Activated CD4-positive, CD25-positive, alpha-beta regulatory T cell treated with anti-CD3 and anti-CD28 coated beads, Interleukin-2, amount 50 U/mL, for 24 hours (primary cell): ENCODE measurements around the gene CCNY.
"Not testable (repeated sequence)": the region's sequence is repeated elsewhere in the genome, so short reads cannot be mapped to it uniquely, and the experiment has no call there.

ENCODE experiments used
- ATAC-seq, 2 donors: fragments of 150-1000 bp; cut with Tn5 transposase; one replicate each; pipeline ENCODE4 v1.10.0; 2021; ENCODE audit warnings: mild to moderate bottlenecking in 1 of 2, moderate library complexity in 1 of 2

Gene CCNY

GRCh38 chr10:35387768-35388167 is 51.5 kb downstream of the CCNY start:
- no peak for ATAC-seq

DNA sequence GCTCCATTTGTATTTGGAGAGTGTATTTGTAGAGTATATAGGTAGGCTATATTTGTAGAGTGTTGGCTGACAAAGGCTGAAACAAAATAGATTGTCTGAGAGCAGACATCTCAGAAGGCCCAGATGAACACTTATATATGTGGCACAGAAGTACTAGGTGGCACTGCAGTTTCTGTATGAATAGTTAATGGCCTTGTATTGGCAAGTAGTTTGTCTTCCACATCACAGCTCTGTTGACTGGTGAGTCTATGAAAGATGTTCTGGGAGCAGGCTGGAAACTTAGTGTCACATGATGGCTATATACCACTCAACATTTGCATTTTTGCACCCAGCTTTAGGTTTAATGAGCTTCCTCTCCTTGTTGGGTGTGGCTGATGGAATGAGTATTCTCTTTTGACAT is 51.9 kb downstream of the CCNY start:
- ATAC-seq = no peak

GRCh38 chr10:35388682-35389081 is 52.4 kb downstream of the CCNY start:
- ATAC-seq = no peak

- no peak for ATAC-seq
These were observed 54.0 kb downstream of the CCNY start for GRCh38 chr10:35390161-35390840.

GRCh38 chr10:35390843-35391152 is 54.5 kb downstream of the CCNY start:
- no peak for ATAC-seq

DNA sequence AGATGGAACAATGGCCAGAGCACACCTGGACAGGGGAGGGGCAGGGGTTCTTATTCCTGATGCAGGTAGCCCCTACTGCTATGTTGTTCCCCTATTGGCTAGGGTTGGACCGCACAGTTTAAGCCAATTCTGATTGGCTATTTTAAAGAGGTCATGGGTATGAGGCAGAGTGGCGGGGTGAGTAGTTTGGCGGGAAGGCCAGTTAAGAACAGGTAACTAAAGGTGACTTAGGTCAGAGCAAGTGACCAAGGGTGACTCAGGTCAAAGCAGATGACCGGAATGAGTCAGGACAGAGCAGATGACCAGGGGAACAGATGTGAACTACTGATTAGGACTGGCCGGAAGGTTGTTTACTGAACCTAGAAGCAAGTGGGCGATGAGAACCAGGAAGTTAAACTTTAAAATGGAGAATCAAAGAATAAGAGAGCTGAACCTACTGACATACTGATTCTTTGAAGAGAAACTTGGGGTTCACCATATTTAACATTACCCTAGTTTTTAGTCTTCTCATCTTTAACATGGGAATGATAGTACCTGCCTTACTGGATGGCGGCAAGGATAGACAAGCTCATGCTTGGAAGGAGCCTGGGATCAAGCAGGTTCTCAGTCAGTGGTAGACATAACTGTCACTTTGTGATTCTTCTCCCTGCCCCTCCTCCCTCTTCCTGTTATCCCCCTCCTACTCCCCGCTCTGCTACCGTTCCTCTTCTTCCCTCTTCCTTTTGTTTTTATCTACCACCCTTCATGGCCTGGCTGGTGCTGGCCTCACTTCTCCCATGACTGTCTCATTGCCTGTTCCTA is 55.0 kb downstream of the CCNY start:
- no peak for ATAC-seq

GRCh38 chr10:35391954-35392262 is 55.6 kb downstream of the CCNY start:
- no peak for ATAC-seq

DNA sequence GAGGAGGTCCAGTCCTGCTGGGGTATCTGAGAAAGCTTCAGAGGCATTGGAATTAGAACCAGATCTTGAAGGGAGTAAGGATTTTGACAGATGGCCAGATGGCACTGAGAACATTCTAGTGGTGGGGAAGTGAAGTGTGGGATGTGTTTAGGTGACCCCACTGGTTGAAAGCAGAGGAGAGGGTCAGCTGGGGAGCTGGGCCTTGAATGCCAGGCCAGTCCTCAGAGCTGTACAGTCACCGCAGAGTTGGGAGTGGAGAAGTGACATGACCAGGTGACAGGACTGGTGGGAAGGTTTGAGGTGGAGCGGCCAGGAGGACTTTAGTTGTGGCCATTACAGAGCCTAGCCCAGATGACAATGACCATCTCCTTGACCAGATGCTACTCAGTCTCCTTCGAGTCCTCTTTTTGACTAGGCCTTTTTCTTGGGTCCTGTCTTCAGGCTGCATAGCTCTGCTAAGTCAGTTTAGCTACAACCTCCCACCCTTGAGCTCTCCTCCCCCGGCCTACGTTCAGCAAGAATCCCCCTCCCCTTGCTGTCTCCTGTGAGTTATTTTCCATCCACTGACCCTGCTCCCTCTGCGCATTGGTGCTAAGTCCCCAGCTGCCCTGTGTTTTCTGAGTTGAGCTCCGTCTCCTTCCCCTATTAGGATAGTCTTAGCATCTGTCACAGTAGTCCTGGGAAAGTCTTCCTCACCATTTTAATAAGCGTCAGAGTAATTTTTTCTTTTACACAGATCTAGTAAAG is 56.3 kb downstream of the CCNY start:
- no peak for ATAC-seq

GRCh38 chr10:35394411-35394851 is 58.1 kb downstream of the CCNY start:
- ATAC-seq = no peak

DNA sequence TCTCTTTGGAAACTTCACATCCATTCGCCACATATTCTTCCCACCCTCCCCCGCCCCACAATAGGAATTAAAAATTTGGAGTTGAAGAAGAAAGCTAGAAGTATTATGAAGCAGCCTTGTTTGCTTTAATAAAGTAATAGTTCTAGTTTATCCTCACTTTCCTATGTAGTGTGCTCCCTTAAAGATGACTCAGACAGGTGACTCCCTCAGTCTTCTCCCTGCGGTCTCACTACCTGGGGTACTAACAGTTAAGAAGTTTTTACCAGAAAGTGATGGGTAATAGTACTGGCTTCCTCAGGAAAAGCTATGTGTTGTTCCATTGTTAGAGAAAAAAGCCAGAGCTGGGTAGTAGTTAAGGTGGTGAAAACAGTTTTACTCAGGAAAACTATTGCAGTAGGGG is 58.6 kb downstream of the CCNY start:
- ATAC-seq = no peak

DNA sequence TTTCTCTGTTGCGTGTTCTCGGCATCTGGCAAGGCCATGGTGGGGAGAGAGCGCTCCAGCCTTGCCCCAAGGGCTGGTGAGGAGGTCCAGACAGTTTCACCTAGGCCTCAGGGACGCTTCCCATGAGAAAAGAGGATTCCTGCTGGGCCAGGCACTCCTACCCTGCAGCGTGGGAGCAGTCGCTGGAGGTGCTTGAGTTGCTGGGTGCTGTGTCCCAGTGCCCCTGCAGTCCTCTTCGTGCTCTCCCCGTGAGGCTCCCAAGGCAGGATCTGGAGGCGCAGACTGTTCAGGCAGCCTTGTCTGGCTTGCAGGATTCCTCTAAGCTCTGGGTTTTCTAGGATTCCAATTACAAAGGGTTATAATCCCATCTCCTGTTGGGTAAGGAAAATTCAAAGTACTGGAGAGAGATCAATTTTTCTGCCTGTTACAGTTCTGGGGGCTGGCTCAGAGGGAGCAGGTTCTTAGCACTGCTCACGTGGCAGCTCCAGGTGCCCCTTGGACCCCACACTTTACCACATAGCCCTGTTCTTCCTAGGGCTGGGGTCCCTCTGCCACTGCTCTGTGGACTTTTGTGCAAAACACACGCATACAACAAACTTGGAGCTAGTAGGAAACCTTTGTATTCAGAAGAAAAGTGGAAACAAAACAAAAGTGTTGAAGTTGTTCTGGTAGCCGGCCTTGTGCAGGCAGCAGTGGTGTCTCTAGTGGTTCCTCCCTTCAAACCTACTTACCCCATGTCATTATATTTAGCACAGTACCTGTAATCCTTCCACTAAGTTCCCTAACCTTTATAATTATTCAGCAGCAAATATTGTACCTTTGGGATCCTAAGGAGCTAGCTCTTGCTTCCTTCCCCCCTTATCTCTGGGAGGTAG is 60.5 kb downstream of the CCNY start:
- no peak for ATAC-seq

DNA sequence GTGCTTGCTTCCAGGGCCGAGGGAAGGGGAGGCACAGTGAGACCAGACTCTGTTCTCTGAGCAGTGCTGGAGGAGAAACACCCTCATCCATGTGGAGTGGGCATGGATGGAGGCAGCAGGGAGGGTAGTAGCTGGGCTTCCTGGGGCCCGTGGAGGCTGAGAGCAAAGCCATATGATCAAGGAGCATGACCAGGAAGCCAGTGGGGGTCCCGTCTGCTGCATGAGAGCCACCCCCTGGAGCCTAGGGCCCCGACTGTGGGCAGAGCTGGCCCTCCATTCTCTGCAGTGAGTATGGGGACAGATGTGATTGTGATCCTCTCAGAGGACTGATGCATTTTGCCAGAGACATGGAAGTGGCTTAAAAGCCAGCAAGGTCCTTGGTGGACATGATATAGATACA is 61.6 kb downstream of the CCNY start:
- no peak for ATAC-seq

DNA sequence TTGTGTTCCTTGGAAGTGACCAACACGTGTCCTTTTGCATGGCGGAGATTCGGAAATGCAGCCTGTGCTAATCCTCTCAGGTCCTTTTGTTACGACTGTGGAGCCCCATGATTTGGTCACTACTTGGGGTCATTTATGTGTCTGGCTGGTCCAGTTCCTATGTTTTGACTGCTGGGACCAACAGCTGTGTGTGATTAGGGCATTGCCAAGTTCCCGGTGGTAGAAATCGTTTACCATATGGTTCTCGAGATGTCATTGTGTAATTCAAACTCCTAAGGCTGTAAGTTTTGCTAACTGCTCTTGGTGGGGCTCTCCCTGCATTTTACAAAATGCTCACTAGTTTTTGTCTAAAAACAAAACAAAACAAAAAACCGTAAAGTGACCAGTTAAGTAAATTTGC is 62.0 kb downstream of the CCNY start:
- ATAC-seq = no peak

- no peak for ATAC-seq
These were observed 62.6 kb downstream of the CCNY start for GRCh38 chr10:35398908-35399307.

DNA sequence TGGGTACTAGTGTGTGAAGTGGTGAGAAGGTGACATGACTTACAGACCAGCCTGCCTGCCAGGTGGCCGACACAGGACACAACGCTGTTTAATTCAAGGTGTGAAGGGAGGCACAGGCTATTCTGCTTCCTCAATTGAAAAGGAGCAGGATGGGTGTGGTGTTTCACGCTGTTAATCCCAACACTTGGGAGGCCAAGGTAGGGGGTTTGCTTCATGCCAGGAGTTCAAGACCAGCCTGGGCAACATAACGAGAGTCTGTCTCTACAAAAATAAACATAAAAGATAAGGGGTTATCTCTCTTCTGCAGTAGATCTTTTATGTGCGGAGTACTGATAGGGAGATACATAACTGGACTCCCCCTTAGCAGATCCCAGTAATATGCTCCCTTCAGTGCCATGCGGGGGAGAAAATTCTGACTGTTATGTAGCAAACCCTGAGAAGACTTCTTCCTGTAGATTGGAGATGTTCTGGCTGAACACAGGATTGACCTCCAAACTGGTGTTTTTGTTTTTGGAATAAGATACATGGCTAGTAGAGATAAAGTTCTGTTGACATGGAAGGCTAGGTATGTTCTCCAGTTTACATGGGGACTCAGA is 63.2 kb downstream of the CCNY start:
- ATAC-seq = no peak

DNA sequence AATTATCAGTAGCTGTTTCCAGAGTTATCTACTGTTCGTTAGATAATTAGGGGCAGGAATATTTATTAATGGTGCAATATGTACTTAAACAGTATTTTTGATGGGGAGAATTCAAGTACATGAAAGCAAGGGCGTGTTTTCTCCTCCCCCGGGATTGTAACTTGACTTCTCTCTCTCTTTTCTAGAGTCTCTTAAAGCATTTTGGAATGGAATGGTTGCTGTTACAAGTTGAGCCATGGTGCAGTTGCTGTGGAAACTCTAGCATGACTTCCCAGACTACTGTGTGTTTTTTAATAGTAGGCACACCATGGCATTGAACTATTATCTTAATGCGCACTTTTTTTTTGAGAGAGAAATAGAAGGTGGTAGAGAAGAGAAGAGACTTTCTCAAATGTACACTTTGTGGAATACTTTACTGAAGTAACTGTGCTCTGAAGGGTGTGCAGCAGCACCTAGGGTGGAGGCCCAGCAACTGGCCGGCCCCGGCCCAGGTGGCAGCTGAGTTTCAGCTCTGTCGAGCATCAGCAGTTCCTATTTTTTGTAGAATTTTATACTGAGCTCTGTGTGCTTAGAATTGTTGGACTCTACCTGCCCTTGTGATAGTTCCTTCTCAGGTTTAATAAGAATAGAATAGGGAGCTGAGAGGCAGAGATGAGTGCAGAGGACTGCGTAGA is 64.4 kb downstream of the CCNY start:
- ATAC-seq = no peak

DNA sequence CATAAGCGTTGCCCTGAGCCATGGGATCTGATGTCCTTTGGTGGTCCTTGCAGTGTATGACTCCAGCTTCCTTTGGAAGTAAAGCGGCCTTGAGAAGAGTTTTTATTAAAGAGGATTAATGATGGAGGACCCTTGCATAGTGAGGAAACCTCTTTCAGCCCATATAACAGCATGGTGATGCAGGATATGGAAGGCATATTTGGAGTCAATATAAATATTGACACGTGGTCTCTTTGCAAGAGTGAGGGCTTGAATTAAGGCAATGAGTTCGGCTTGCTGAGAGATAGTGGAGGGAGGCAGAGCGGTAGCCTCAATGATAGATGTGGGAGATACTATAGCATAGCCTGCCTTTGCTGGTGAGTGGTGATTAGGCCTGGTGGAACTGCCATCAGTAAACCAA is 67.2 kb downstream of the CCNY start:
- not testable (repeated sequence) for ATAC-seq

- ATAC-seq = not testable (repeated sequence)
These were observed 67.8 kb downstream of the CCNY start for GRCh38 chr10:35404077-35404476.

DNA sequence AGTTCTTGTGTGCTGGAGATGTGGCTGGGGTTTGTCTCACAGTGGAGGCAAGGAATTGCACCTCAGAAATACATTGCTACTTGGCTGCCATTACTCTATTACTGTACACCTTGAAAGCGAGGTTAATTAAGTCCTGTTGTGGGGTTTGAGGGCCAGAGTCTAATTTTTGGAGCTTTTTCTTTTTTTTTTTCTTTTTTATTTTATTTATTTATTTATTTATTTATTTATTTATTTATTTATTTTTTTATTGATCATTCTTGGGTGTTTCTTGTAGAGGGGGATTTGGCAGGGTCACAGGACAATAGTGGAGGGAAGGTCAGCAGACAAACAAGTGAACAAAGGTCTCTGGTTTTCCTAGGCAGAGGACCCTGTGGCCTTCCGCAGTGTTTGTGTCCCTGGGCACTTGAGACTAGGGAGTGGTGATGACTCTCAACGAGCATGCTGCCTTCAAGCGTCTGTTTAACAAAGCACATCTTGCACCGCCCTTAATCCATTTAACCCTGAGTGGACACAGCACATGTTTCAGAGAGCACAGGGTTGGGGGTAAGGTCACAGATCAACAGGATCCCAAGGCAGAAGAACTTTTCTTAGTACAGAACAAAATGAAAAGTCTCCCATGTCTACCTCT is 69.8 kb downstream of the CCNY start:
- ATAC-seq = not testable (repeated sequence)

- ATAC-seq = not testable (repeated sequence)
These were observed 71.4 kb downstream of the CCNY start for GRCh38 chr10:35407696-35408095.

DNA sequence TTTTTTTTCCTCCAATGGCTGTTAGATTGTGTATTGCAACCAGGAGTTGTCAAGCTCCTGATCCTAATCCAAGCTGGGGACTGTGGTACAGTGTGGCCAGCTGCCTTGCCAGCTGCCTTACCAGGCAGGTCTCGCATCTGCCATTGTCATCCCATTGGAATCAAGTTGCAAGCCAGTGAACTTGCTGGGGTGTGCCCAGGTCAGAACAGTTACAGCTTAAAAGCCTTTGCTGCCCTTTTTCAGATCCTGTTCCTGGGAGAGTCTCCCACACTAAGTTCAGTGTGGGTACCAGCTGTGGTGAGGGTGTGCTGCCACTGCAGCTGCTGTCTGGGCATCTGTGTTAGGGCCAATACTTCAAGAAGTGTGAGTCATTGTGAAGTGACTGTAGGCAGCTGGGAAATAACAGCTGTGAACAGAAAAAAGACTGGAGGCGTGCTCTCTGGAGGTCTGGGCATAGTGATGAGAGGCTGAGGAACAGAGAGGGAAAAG is 72.8 kb downstream of the CCNY start:
- ATAC-seq = peak; percentile 63 to 69
